ENCODE results near the gene CCL5.

CCL5 gene

DNA sequence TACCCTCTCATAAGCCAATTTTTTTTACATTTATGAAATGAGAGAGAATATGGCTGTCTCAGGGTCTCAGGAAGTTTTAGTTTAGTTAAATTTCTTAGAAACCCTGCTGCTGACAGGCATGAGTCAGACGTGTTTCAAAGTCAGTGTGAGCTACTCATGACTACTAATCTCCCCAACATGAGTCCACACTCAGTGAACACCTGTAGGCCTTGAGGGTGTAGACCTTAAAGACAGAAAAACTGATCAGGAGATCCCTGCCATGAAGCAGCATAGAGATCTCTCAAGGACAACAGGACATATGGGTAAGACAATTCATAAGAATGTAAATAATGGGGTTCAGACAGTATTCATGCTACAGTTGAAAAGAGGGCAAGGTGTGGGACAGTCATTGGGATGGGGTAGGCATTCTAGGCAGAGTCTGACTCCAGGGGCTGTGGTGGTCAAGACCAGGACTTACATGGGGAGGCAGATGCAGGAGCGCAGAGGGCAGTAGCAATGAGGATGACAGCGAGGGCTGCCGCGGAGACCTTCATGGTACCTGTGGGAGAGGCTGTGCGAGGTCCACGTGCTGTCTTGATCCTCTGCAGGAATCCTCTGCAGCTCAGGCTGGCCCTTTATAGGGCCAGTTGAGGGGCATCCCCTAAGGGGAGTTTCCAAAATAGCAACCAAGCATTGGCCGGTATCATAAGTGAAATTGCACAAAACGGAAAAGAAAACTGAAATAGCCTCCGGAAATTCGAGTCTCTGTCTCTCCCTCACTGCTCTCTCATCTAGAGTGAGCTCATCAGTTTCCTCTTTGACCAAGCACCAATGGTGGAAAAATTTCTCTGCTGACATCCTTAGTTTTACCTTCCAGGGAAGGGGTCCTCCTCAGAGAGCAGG is at the start of gene CCL5:
Gene CCL5, minus strand, starts transcription at position 588 of the 882 bp plus-strand sequence.
- no peak for DNase-seq

DNA sequence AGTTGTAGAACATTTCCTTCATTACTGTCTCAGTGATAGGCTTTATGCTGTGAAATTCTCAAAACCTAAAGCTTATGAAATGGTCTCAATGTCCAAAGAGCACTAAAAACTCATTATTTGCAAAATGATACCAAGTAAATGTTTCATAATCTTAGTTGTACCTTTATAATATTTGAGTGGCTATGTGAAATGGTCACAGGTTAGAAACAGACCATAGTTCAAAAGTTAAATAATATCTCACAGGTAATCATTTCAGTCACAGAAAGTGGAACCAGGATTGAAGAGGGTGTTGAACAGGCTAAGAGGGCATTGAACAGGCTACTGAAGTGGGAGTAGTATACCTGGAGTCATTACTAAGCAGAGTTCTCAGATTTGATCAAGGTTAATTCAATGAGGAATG is 47.6 kb upstream of the CCL5 start:
- DNase-seq = no peak

DNA sequence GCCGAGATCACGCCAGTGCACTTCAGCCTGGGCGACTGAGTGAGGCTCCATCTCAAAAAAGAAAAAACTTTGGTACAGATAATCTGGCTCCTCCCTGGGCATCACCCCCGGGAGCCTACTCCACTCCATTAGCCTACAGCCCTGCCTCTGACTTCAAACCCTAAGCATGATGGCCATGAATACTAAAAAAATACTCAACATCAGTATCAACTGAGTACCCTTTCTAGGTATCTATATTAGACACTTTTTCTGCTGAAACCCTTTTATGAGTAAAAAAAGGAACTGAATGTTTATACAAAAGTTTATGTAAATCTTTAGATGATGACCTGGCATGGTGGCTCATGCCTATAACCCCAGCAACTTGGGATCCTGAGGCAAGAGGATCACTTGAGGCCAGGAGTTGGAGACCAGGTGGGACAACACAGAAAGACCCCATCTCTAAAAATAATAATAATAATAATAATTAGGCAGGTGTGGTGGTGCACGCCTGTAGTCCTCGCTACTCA is 43.5 kb upstream of the CCL5 start:
- no peak for DNase-seq

DNA sequence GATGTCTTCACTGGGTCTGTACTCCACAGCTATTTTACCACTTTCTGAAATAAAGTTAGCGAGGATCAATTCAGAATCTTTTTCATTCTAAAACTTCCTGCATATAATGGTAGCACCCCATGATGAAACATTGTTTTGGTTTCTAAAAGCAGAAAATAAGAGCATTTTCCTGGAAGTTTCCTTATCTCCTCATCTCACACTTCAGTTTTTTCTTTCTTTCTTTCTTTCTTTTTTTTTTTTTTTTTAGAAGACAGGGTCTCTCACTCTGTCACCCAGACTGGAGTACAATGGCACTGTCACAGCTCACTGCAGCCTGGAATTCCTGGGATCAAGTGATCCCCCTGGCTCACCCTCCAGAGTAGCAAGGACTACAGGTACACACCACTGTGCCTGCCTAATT is 40.1 kb upstream of the CCL5 start:
- DNase-seq = no peak

DNA sequence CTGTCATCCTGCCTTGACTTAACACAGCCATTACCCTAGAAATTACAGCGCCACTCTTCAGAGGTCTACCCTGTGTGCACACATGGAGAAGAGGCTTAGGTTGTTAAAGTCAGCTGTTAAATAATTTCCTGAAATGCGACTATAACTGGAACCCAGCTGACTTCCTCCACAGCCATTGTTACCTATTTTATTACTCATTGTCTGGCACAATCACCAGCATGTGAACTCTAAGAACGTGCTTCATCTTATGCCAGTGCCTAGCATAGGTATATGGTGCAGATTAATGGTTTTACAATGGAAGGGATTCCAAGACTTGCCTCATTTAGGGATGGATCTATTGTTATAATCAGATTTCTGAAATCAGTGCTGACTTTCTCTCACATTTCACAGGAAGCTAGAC is 38.5 kb upstream of the CCL5 start:
- DNase-seq = no peak

DNA sequence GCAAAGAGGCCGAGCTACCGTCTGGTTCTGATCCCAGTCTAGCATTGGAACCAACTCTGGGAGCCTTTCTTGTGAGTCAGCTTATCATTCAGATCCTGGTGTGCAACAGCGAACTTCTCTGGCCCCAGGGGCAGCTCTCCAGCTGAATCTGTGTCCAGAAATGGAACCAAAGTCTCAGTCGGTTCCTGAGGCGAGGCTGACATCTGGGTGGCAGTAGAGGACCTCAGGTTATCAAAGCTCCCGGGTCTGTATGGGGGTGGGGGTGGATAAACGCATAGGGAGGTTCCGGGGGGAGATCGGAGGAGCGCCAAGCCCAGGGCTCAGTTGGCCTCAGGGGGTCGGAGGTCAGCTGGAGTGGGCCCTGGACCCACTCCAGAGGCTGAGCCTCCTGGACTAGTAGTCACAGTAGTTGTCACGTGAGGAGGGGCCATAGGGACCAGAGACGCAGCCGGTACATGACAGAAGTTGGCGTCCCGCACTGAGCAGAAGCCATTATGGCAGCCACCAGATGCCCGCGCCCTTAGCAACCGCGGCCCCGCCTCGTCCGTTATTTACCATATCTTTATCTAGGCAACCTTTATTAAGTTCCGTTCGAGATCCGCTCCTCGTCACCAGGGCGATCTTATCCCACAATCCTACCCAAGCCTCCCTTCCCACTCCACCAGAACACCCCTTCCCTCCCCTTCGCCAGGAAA is 37.5 kb upstream of the CCL5 start:
- no peak for DNase-seq

DNA sequence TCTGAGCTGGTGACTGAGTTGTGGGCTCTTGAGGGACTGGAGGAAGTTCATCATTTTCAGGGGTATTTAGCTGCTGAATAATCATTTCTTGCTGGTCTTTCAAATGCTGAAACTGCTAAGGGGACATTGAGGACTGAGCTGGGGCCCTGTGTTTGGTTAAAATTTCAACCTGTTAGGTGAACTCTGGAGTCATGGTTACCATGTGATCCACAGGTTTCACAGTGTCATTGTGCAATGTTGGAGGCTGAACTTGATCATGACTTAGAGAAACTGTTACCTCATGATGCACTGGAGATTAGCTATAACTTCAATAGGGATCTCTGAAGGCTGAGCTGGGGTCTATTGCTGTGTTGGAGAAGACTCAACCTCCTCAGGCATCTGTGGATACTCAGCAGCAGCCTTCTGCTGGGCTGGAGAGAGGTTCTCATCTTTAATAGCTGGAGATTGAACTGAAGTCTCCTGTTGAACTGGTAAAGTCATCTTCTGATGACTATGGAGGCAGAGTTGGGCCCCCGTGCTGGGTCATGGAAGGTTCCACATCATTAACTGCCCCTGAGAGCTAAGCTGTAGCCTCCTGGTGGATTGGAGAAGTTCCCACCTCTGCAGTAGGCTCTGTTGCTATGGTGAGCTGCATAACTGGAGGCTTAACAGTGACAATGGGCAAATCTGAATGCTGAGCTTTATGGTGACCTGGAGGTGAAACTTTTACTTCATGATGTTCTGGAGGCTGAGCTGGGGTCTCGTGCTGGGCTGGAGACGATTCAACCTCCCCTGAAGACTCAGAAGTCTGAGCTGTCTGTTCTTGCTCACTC is 35.2 kb upstream of the CCL5 start:
- DNase-seq = no peak

DNA sequence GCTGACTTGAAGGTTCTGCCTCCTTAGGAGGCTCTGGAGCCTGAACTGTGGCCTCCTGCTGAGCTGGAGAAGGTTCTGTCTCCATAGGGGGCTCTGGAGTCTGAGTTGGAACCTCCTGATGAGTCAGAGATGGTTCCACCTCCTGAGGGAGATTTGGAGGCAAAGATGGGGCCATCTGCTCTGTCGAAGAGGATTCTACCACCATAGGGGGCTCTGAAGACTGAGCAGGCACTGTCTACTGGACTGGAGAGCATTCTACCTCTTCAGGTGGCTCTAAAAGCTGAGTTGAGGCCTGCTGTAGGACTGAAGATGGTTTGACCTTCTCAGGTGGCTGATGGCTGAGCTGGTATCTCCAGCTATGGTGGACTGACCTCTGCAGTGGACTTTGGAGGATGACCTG is 34.2 kb upstream of the CCL5 start:
- no peak for DNase-seq

DNA sequence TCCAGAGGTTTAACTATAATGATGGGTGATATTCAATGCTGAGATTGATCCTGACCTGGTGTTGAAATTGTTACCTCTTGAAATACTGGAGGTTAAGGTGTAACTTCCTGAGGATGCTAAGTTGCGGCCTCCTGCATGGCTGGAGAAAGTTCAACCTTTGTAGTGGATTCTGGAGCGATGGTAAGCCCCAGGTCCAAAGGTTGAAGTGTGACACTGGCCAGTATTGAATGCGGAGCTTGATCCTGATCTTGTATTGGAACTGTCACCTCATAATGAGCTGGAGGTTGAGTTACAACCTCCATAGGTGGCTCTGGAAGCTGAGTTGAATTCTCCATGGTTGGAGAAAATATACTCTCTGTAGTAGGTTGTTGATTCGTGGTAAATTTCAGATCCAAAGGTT is 33.4 kb upstream of the CCL5 start:
- DNase-seq = no peak

DNA sequence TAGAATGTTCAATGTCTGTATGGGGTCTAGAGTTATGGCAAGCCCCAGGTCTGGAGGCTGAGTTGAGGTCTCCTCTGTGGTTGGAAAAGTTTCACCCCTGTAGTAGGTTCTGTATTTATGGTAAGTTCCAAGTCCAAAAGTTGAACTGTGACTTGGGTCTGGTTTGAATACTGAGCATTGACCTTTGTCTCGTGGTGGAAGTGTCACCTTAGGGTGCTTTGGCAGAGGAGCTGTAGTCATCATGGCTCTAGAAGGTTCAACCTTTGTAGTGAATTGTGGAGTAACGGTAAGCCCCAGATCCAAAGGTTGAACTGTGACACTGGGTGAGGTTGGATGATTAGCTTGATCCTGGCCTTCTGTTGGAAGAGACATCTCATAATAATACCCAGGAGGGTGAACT is 32.8 kb upstream of the CCL5 start:
- DNase-seq = no peak

DNA sequence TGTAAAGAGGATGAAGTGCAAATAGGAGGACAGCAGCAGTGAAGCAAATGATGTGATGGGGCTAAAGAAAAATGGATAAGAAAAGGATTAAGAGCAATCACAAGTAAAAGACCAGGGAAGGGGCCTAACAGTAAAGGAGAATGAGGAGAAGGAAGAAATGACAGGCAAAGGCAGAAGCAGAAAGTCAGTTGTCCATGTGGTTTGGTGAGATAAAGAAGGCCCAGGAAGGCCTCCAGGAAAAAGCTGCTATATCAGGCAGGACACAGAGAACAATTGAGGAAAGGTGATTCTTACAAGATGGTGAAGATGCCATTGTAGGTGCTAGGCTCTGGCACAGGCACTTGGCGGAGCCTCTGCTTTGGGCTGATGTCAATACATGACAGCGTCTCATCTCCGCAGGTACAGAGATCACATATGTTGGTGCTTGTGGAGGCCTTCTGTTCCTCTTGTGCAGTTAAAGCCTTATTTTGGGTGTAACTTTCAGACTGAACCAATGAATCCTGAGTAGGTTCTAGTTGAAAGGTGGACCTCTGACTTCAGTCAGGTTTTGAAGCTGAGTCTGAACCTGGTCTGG is 32.3 kb upstream of the CCL5 start:
- DNase-seq = no peak

DNA sequence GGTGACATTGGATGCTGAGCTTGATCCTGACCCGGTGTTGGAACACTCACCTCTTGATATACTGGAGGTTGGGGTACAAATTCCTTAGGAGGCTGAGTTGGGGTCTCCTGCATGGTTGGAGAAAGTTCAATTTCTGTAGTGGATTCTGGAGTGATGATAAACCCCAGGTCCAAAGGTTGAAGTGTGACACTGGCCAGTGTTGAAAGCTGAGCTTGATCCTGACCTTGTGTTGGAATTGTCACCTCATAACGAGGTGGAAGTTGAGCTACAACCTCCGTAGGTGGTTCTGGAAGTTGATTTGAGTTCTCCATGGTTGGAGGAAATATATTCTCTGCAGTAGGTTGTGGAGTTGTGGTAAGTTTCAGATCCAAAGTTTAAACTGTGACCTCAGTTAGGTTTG is 29.2 kb upstream of the CCL5 start:
- DNase-seq = no peak

DNA sequence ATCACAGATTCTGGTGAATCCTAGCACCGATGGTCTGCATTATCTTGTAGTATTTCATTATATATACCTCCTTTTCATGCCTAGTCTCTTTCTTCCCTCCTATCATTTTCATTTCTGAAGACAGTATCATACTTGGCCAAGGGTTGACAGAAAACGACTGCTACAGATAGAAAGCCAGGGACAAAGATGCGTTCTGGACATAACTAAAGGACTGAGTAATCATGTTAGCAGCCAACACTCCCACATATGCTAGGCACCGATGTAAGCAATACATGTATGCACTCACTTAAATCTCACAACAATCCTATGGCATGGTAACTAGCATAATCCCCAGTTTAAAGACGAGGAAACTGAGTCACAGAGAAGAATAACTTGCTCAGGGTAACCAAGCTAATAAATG is 27.5 kb upstream of the CCL5 start:
- no peak for DNase-seq

DNA sequence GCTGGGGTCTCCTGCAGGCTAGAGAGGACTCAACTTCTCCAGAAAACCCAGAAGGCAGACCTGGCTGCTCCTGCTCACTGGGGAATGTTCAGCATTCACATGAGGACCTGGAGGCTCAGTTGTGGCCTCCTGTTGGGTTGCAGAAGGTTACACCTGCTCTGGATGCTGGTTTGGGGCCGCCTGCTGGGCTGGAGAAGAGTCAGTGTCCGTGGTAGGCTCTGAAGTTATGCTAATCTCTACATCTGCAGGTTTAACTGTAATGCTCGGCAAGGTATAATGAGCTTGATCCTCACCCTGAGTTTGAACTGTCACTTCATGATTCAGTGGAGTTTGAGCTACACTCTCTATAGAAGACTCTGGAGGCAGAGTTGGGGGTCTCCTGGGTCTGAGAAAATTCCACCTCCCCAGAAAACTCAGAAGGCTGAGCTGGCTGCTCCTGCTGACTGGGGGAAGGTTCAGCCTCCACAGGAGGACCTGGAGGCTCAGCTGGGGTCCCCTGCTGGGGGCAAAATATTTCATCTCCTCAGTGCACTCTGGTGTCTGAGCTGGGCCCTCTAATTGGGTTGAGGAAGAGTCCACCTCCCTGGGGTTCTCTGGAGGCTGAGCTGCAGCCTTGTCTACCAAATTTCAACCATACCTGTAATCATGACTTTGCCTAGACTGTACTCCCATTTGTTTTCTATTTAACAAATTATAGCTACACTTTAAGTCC is 26.9 kb upstream of the CCL5 start:
- no peak for DNase-seq

DNA sequence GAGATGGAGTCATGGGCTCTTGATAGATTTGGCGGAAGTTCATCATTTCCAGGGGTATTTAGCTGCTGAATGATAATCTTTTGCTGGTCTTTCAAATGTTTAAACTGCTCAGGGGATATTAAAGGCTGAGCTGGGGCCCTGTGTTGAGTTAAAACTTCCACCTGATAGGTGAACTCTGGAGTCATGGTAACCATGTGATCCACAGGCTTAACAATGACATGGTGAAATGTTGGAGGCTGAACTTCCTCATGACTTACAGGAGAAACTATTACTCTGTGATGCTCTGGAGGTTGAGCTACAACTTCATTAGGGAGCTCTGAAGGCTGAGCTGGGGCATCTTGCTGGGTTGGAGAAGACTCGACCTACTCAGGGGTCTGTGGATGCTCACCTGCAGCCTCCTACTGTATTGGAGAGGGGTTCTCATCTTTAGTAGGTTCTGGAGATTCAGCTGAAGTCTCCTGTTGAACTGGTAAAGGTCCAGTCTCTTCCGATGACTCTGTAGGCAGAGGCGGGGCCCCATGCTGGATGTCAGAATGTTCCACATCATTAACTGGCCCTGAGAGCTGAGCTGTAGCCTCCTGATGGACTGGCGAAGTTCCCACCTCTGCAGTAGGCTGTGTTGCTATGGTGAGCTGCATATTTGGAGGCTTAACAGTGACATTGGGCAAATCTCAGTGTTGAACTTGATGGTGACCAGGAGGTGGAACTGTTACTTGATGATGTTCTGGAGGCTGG is 26.2 kb upstream of the CCL5 start:
- no peak for DNase-seq

DNA sequence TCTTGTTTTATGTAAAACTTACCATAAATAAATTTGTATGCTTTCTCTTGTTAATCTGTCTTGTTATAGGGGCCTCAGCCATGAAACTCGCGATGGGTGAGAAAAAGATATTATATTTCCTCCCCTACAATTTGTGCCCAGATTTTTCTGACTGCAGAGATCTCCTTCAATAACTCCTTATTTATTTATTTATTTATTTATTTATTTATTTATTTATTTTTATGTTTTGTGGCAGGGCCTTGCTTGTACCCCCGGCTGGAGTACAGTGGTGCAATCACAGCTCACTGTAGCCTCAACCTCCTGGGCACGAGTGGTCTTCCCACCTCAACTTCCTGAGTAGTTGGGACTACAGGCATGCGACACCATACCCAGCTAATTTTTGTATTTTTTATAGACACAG is 23.3 kb upstream of the CCL5 start:
- no peak for DNase-seq

DNA sequence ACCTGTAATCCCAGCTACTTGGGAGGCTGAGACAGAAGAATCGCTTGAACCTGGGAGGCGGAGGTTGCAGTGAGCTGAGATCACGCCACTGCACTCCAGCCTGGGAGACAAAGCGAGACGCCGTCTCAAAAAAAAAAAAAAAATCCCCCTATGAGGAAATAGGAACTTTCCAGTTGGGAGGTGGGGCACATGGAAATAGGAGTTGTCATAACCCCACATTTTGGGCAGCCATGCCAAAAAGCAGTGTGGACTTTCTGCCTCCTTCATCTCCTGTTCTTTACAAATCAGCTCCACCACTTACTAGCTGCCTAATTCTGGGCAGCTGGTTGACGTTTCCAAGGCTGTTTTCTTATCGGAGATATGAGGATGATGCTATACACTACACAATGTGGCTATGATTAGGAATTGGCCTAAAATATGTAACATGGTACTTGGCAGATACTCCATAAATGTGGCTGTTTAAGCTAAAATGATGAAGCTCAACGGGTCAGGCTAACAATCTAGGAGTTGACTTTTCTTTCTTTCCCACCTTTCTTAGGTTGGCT is 21.5 kb upstream of the CCL5 start:
- no peak for DNase-seq

DNA sequence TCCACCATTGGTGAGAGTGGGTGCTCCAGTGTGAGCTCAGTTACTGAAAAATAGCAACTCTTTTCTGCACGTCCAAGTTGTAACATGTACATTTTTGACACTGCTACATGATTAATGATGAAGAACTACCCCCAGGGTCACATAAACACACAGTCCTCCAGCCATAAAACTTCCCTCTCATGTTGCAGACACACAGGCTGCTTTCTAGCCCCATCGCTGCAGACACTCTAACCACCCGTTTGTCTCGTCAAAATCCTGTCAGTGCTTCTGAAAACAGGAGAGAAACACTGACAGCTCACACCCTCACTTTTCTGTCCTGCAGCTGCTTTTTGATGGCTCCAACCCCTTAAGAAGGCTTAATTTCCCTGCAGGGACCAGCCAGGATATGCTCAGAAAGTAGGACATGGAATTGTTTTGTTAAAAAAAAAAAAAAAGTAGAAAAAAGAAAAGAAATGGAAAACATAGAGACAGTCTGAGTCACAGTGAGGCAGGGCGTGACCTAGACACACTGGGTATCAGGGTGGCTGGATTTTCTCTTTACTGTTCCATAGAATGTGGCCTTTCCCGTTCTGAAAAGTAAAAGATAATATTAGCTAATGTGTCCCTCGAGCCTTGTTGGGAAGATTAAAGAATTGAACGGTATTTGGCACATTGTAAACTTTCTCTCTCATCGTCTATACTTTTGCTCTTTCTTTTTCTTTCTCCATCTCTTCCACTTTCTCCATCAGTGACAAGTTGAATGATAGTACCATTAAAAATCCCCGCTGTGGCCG is 20.7 kb upstream of the CCL5 start:
- DNase-seq = peak in 2 of 3 experiments; percentile 7 to 31

DNA sequence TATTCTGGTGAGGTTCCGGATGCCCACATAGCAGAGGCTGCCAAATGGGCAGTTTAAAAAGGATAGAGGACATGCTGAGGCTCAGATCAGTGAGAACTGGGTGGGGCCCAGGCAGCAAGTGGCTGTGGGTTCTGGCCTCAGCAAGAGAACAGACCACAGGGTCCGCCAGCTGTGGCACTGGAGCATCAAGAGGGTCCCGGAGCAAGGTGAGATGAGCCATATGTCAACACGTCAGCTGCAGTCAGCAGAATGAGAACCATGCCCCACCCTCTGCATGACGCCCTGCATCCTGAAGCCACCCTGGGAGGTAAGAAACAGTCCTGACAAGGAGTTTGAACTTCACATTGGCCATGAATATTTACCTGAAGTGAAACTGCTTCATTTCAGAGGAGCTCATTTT is 20.1 kb upstream of the CCL5 start:
- DNase-seq = no peak

DNA sequence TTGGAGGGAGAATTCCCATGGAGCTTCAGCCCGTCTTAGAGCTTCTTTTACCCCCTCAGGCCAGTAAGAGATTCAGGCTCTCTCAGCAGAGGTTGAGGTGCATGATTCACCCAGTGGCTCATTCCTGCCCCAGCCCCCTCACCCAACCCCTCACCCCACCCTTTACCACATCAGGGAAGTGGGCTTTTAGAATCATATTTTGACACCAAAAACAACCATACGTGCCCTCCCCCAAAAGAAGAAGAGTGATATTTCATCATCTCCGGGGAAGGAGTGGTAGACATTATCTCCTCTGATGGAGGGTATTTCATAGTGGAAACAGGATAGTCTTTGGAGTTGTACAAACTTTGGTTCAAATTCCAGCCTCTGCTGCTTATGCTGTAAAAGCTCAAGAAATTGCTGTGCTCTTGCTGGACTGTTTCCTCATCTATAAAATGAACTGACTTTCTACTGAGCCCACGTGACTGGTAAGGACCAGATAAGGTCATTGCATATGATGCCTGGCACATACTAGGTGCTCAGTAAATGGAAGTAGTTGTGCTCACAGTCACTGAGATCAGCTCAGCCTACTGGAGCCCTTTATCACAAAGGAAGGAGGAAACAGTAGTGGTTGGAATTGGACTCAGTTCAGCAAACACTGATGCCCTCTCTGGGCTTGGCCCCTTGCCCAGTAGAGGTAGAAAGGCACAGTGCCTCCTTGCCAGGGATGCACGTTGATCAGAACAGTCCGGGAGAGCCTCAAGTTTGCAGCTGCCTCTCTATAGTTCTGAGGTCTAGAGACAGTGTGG is 18.3 kb upstream of the CCL5 start:
- DNase-seq = no peak

Measured in NCI-H1417 (cell line).